ENCODE data around the gene ANGPTL8. TPM values are rescaled to one million over a fixed set of nuclear protein-coding genes. Genes with fewer than 3 reads are reported as not detected.

The ANGPTL8 gene
- total RNA-seq, 4 donors from 2014 or later = not detected

DNA sequence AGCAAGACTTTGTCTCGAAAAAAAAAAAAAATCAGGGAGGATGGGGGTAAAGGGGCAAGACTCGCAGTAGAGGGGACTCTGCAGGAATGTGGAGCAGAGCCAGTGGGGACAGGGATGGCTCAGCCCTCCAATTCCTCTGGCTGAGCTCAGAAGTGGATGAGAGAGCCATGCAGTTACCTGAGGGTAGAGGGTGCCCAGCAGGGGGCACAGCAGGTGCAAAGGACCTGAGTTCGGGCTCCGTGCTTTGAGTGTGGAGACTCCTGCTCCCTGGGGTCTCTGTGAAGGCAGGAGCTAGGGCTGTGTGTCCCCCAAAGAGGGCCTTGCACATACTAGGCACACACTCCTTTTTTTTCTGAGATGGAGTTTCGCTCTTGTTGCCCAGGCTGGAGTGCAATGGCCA lies 15.2 kb downstream of the ANGPTL8 start:
- intact Hi-C loops (cut with DNase I; ENCODE audit: low total_unique reads) = no loop called here
- WGBS, 2 donors = 90 to 95% methylated on average over 5 of the region's 5 CpGs
- no peak overlapping the region for H3K4me3 ChIP-seq (ENCODE audit: low read depth, poor library complexity, severe bottlenecking)
- no peak for DNase-seq (ENCODE audit: low spot score in 2 of 2)
- TF ChIP-seq POLR2A (IDR thresholded peaks at IDR 0.05) = no peak
- TF ChIP-seq, protein P1, sequence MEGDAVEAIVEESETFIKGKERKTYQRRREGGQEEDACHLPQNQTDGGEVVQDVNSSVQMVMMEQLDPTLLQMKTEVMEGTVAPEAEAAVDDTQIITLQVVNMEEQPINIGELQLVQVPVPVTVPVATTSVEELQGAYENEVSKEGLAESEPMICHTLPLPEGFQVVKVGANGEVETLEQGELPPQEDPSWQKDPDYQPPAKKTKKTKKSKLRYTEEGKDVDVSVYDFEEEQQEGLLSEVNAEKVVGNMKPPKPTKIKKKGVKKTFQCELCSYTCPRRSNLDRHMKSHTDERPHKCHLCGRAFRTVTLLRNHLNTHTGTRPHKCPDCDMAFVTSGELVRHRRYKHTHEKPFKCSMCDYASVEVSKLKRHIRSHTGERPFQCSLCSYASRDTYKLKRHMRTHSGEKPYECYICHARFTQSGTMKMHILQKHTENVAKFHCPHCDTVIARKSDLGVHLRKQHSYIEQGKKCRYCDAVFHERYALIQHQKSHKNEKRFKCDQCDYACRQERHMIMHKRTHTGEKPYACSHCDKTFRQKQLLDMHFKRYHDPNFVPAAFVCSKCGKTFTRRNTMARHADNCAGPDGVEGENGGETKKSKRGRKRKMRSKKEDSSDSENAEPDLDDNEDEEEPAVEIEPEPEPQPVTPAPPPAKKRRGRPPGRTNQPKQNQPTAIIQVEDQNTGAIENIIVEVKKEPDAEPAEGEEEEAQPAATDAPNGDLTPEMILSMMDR (IDR thresholded peaks at IDR 0.05) = no peak

DNA sequence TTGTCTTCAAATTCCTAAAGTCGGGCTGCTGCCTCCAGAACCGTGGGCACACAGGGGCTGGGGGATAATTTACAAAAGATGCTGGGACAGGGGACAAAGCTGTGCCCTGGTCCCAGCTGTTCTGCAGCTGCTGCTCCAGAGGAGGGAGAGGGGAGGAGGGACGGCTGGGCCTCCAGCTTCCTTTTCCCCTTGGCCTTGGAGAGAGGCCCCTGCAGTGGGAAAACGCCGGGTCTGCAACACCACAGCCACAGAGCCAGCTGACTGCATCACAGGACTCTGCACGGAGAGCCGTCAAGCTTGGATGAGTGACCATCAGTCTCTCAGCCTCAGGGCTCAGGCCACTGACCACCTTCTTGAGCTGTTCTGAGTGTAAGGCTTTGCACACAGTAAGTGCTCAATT lies 16.8 kb downstream of the ANGPTL8 start:
- intact Hi-C loops (cut with DNase I; ENCODE audit: low total_unique reads) = no loop called here
- H3K4me3 ChIP-seq (ENCODE audit: low read depth, poor library complexity, severe bottlenecking) = no peak overlapping the region
- TF ChIP-seq POLR2A (IDR thresholded peaks at IDR 0.05) = no peak
- TF ChIP-seq, protein P1 (IDR thresholded peaks at IDR 0.05) = no peak
- WGBS, 2 donors = 25 to 51% methylated on average over 7 of the region's 7 CpGs
- no peak for DNase-seq (ENCODE audit: low spot score in 2 of 2)

- no peak for DNase-seq (ENCODE audit: low spot score in 2 of 2)
- TF ChIP-seq POLR2A (IDR thresholded peaks at IDR 0.05) = no peak
- TF ChIP-seq, protein P1 (IDR thresholded peaks at IDR 0.05) = no peak
- intact Hi-C loops (cut with DNase I; ENCODE audit: low total_unique reads) = no loop called here
- no peak overlapping the region for H3K4me3 ChIP-seq (ENCODE audit: low read depth, poor library complexity, severe bottlenecking)
- WGBS, 2 donors = 84 to 91% methylated on average over 3 of the region's 3 CpGs
Measured at GRCh38 chr19:11257846-11258380, 18.5 kb downstream of the ANGPTL8 start.

DNA sequence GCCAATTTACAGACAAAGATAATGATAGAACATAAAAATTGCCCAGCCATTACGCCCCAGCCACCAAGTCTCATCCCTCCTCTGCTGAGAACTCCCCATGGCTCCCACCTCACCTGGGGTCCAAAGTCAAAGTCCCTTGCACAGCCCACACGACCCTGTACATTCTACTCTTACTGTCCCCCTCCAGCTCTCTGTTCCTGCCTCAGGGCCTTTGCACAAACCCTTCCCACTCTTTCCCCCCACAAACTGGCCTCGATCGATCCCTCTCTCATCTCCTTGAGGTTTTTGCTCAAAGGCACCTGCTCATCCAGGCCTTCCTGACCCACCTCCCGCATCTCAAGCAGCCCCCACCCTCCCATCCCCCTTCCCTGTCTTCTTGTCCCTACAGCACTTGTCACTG lies 21.6 kb downstream of the ANGPTL8 start:
- TF ChIP-seq, protein P1 (IDR thresholded peaks at IDR 0.05) = no peak
- TF ChIP-seq POLR2A (IDR thresholded peaks at IDR 0.05) = no peak
- H3K4me3 ChIP-seq (ENCODE audit: low read depth, poor library complexity, severe bottlenecking) = no peak overlapping the region
- DNase-seq (ENCODE audit: low spot score in 2 of 2) = no peak
- intact Hi-C loops (cut with DNase I; ENCODE audit: low total_unique reads) = no loop called here
- WGBS, 2 donors = 75 to 80% methylated on average over 5 of the region's 5 CpGs

- TF ChIP-seq, protein P1 (IDR thresholded peaks at IDR 0.05) = no peak
- TF ChIP-seq POLR2A (IDR thresholded peaks at IDR 0.05) = no peak
- intact Hi-C loops (cut with DNase I; ENCODE audit: low total_unique reads) = no loop called here
- WGBS, 2 donors = 28 to 32% methylated on average over 18 of the region's 18 CpGs
- DNase-seq (ENCODE audit: low spot score in 2 of 2) = no peak
- peak overlapping the region; percentile 82 for H3K4me3 ChIP-seq (ENCODE audit: low read depth, poor library complexity, severe bottlenecking)
Measured at GRCh38 chr19:11261431-11261970, 22.1 kb downstream of the ANGPTL8 start.
